Measurements from ENCODE around the gene SLC9A9. TPM values are rescaled to one million over a fixed set of nuclear protein-coding genes. Genes with fewer than 3 reads are reported as not detected.

SLC9A9 gene
- total and polyA plus RNA-seq, 2 donors from 2014 or later, result 3.7 to 16.5 TPM

GRCh38 chr3:143478115-143478693, 370.1 kb downstream of the SLC9A9 start:
- H3K9me3 ChIP-seq (ENCODE audit: control insufficient read depth in 2 of 3, insufficient read depth in 1 of 3, low read length in 3 of 3), result no peaks in the 10 kb centered on the region
- intact Hi-C loops (cut with DNase I), result no loop called here
- FAIRE-seq (no peak), DNase-seq (peak in 1 of 5 donors; percentile 34)
- H3K9ac ChIP-seq (ENCODE audit: low read length in 3 of 3), result no peak overlapping the region
- H3K27me3 ChIP-seq (ENCODE audit: control insufficient read depth, insufficient read depth, low read length), result no peaks in the 10 kb centered on the region
- H3K4me1 ChIP-seq (ENCODE audit: control insufficient read depth in 2 of 3, insufficient read depth in 2 of 3, low read depth in 1 of 3, low read length in 3 of 3), result peaks cover 0 to 6% (median 0%) of the 10 kb centered on the region in 3 donors
- H3K4me3 ChIP-seq (ENCODE audit: low read length in 3 of 3), result no peak overlapping the region
- no peaks in the 10 kb centered on the region for H3K36me3 ChIP-seq (ENCODE audit: control insufficient read depth in 2 of 3, insufficient read depth in 3 of 3, low read length in 3 of 3)
- no peak for TF ChIP-seq CTCF (IDR thresholded peaks at IDR 0.05; ENCODE audit: borderline replicate concordance, extremely low read depth, insufficient read depth)
- H3K27ac ChIP-seq (ENCODE audit: low read depth in 2 of 2, low read length in 2 of 2), result peak overlapping the region; percentile 8 to 17

- Histone ChIP-seq H3K27ac (ENCODE audit: low read depth in 2 of 2, low read length in 2 of 2) (no peak overlapping the region), H3K4me3 (ENCODE audit: low read length in 3 of 3) (no peak overlapping the region), H3K4me1 (ENCODE audit: control insufficient read depth in 2 of 3, insufficient read depth in 2 of 3, low read depth in 1 of 3, low read length in 3 of 3) (peaks cover 0 to 6% (median 0%) of the 10 kb centered on the region in 3 donors), H3K27me3 (ENCODE audit: control insufficient read depth, insufficient read depth, low read length) (no peaks in the 10 kb centered on the region), H3K9me3 (ENCODE audit: control insufficient read depth in 2 of 3, insufficient read depth in 1 of 3, low read length in 3 of 3) (no peaks in the 10 kb centered on the region), H3K36me3 (ENCODE audit: control insufficient read depth in 2 of 3, insufficient read depth in 3 of 3, low read length in 3 of 3) (no peaks in the 10 kb centered on the region), H3K9ac (ENCODE audit: low read length in 3 of 3) (no peak overlapping the region)
- TF ChIP-seq CTCF (IDR thresholded peaks at IDR 0.05; ENCODE audit: borderline replicate concordance, extremely low read depth, insufficient read depth), result no peak
- intact Hi-C loops (cut with DNase I), result no loop called here
- no peak for FAIRE-seq
- DNase-seq, result no peak
Observed at GRCh38 chr3:143476965-143477640, 371.2 kb downstream of the SLC9A9 start.

- Histone ChIP-seq H3K36me3 (ENCODE audit: control insufficient read depth in 2 of 3, insufficient read depth in 3 of 3, low read length in 3 of 3) (no peaks in the 10 kb centered on the region), H3K27me3 (ENCODE audit: control insufficient read depth, insufficient read depth, low read length) (no peaks in the 10 kb centered on the region), H3K4me1 (ENCODE audit: control insufficient read depth in 2 of 3, insufficient read depth in 2 of 3, low read depth in 1 of 3, low read length in 3 of 3) (peaks cover 0 to 6% (median 0%) of the 10 kb centered on the region in 3 donors), H3K4me3 (ENCODE audit: low read length in 3 of 3) (no peak overlapping the region), H3K9ac (ENCODE audit: low read length in 3 of 3) (no peak overlapping the region), H3K27ac (ENCODE audit: low read depth in 2 of 2, low read length in 2 of 2) (no peak overlapping the region), H3K9me3 (ENCODE audit: control insufficient read depth in 2 of 3, insufficient read depth in 1 of 3, low read length in 3 of 3) (no peaks in the 10 kb centered on the region)
- no peak for FAIRE-seq
- no peak for DNase-seq
- no peak for TF ChIP-seq CTCF (IDR thresholded peaks at IDR 0.05; ENCODE audit: borderline replicate concordance, extremely low read depth, insufficient read depth)
- intact Hi-C loops (cut with DNase I), result no loop called here
Observed at GRCh38 chr3:143475981-143476380, 372.3 kb downstream of the SLC9A9 start.
